GM13976 (cell line): ENCODE measurements around the gene KITLG.
"Not testable (repeated sequence)": the region's sequence is repeated elsewhere in the genome, so short reads cannot be mapped to it uniquely, and the experiment has no call there.

Source experiments
- DNase-seq: peaks from one replicate; pipeline ENCODE4 v3.0.0; 2012; ENCODE audit warnings: low spot score
- CTCF ChIP-seq: IDR thresholded peaks from 2 replicates; pipeline ENCODE4 v1.5.1; 2012; ENCODE audit warnings: borderline replicate concordance, mild to moderate bottlenecking; ENCODE audit not compliant: insufficient read depth; ENCODE audit errors: extremely low read depth, missing control alignments, control extremely low read depth
- in situ Hi-C: fragments of 300-500 bp; cut with MboI; formaldehyde crosslinking; loops from one replicate; pipeline ENCODE4 v1.12.0; 2022; ENCODE audit warnings: low sequenced_read_pairs, mixed read lengths, inconsistent platforms; ENCODE audit not compliant: unreplicated experiment

KITLG gene

GRCh38 chr12:88472775-88473174 is 107.5 kb downstream of the KITLG start:
- DNase-seq = no peak
- in situ Hi-C loops = no loop called here
- no peak for TF ChIP-seq CTCF

- no peak for DNase-seq
- in situ Hi-C loops = no loop called here
- TF ChIP-seq CTCF = no peak
These were observed 108.0 kb downstream of the KITLG start for GRCh38 chr12:88472248-88472647.

- no peak for DNase-seq
- TF ChIP-seq CTCF = no peak
- in situ Hi-C loops = no loop called here
These were observed 108.8 kb downstream of the KITLG start for GRCh38 chr12:88471331-88472045.

- TF ChIP-seq CTCF = no peak
- in situ Hi-C loops = no loop called here
- no peak for DNase-seq
These were observed 111.1 kb downstream of the KITLG start for GRCh38 chr12:88469154-88469553.

- in situ Hi-C loops = no loop called here
- DNase-seq = no peak
- TF ChIP-seq CTCF = no peak
These were observed 111.7 kb downstream of the KITLG start for GRCh38 chr12:88468581-88468980.

- DNase-seq, in situ Hi-C loops: not testable (repeated sequence)
These were observed 113.6 kb downstream of the KITLG start for GRCh38 chr12:88466708-88467107.

GRCh38 chr12:88458327-88458726 is 121.9 kb downstream of the KITLG start:
- no peak for TF ChIP-seq CTCF
- in situ Hi-C loops = no loop called here

More at GRCh38 chr12:88458327-88458726, 121.9 kb downstream of the KITLG start:
- no peak for DNase-seq
